DOHH2 (cell line): ENCODE results near the gene AIP.

Experiments used
- EZH2phosphoT487 ChIP-seq: fragments of 200-600 bp; sonication (generic); IDR thresholded peaks from 2 replicates; pipeline ENCODE4 v1.6.1; 2017; ENCODE audit warnings: borderline replicate concordance, mild to moderate bottlenecking, antibody characterized with exemption, low read length, moderate library complexity, mixed read lengths
- TF ChIP-seq, protein P1 (sequence below): fragments of 200-600 bp; sonication (generic); IDR thresholded peaks from one replicate; pipeline ENCODE4 v1.5.1; 2014; ENCODE audit warnings: antibody characterized with exemption, mild to moderate bottlenecking, low read depth, low read length; ENCODE audit not compliant: poor library complexity, severe bottlenecking

DNA sequence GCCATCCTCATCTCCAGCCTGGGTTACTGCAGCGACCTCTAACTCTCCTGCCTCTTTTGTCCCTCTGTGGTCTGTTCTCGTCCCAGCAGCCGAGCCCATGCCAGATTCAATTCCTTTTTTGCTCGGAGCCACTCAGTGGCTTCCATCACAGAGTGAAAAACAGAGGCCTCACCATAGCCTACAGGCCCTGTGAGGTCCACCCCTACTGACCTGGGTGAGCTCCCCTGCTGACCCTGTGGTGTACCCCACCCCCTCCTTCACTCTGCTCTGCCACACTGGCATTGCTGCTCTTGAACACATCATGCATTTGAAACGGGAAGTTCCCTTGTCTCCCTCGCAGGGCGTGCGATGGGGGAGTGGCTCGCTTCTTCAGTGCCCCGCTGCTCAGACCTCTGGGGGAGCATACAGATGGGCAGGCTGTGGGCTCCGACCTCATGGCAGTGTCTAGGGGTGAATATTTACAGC, 2.1 kb downstream of the AIP start:
- TF ChIP-seq EZH2phosphoT487: no peak
- TF ChIP-seq, protein P1, sequence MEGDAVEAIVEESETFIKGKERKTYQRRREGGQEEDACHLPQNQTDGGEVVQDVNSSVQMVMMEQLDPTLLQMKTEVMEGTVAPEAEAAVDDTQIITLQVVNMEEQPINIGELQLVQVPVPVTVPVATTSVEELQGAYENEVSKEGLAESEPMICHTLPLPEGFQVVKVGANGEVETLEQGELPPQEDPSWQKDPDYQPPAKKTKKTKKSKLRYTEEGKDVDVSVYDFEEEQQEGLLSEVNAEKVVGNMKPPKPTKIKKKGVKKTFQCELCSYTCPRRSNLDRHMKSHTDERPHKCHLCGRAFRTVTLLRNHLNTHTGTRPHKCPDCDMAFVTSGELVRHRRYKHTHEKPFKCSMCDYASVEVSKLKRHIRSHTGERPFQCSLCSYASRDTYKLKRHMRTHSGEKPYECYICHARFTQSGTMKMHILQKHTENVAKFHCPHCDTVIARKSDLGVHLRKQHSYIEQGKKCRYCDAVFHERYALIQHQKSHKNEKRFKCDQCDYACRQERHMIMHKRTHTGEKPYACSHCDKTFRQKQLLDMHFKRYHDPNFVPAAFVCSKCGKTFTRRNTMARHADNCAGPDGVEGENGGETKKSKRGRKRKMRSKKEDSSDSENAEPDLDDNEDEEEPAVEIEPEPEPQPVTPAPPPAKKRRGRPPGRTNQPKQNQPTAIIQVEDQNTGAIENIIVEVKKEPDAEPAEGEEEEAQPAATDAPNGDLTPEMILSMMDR: no peak
